Fibroblast of the aortic adventitia (primary cell): ENCODE data around the gene AOAH. TPM values are rescaled to one million over a fixed set of nuclear protein-coding genes. Genes with fewer than 3 reads are reported as not detected.

Experiments
- DNase-seq: peaks from one replicate; pipeline ENCODE4 v3.0.0-alpha.2; 2010; ENCODE audit warnings: low read depth
- H3K4me3 ChIP-seq: 2 replicates; pipeline ENCODE4 v1.5.1; 2011; ENCODE audit warnings: low read depth, mild to moderate bottlenecking, control low read depth, low read length, moderate library complexity
- total RNA-seq: library from RNA; depleted of rRNA; stranded (reverse); fragments of >200 nt; gene quantifications from 2 replicates; pipeline ENCODE4 v1.2.3, GENCODE V29; 2012; ENCODE audit warnings: low replicate concordance
- TF ChIP-seq, protein P1 (sequence below): IDR thresholded peaks from 2 replicates; pipeline ENCODE4 v1.5.1; 2011; ENCODE audit warnings: mild to moderate bottlenecking, low read length, control low read depth, inconsistent platforms; ENCODE audit not compliant: insufficient read depth

Gene AOAH
- total RNA-seq, 1 donor: not detected

DNA sequence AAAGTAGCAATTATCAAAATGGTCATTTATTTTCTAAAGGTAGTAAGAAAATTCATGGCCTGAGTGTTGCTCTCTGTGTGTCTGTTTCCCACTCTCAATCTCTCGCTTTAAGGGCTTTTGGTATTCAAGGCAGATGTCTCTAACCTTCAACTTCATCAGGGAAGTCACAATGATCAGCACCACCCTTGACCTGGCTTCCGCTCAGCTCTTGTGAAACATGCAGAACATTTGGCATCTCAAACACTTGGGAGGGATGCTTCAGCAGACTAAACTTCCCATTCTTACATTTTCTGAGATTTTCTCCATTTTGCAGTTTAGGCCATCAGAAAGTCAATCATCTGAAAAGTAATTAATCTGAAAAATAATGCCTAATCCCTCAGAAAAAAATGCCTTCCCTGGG, 129.8 kb downstream of the AOAH start:
- no peak for DNase-seq
- no peak overlapping the region for H3K4me3 ChIP-seq
- TF ChIP-seq, protein P1, sequence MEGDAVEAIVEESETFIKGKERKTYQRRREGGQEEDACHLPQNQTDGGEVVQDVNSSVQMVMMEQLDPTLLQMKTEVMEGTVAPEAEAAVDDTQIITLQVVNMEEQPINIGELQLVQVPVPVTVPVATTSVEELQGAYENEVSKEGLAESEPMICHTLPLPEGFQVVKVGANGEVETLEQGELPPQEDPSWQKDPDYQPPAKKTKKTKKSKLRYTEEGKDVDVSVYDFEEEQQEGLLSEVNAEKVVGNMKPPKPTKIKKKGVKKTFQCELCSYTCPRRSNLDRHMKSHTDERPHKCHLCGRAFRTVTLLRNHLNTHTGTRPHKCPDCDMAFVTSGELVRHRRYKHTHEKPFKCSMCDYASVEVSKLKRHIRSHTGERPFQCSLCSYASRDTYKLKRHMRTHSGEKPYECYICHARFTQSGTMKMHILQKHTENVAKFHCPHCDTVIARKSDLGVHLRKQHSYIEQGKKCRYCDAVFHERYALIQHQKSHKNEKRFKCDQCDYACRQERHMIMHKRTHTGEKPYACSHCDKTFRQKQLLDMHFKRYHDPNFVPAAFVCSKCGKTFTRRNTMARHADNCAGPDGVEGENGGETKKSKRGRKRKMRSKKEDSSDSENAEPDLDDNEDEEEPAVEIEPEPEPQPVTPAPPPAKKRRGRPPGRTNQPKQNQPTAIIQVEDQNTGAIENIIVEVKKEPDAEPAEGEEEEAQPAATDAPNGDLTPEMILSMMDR: no peak

DNA sequence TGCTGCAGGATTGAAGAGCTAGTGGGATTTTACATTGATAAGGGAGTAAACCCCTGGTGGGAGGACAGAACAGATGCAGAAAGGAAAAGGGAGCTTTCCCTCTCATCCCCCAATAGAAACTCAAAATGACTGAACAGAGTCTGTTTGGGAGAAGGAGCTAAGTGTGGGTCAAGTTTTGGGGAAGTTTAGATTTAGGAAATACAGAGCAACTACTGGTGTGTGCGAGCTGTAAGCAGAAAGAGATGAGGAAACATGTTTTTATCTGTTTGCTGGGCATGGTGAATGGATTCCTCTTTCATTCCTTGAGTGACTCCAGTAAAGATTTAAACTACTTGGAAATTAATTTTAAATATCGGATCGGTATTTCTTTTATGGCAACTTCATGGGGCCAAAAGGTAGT, 132.7 kb downstream of the AOAH start:
- no peak for DNase-seq
- TF ChIP-seq, protein P1: no peak
- no peak overlapping the region for H3K4me3 ChIP-seq

DNA sequence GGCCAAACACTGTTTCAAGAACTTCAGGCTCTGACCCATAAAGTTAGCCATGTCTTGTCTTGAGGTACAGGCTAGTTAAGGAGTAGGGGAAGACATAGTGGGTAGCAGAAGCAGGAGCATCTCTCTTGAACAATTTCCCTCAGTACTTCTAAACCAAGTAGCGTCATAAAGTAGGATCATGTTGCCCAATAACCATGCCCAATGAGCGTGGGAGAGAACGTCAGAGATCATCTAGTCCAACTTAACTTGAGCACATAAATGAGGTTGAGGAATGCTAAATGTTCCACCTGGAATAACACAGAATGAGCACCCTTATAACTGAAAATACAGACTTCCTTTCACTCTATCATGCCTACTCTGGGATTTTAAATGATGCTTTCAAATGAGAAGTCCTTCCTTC, 134.9 kb downstream of the AOAH start:
- TF ChIP-seq, protein P1: no peak
- DNase-seq: no peak
- H3K4me3 ChIP-seq: no peak overlapping the region

DNA sequence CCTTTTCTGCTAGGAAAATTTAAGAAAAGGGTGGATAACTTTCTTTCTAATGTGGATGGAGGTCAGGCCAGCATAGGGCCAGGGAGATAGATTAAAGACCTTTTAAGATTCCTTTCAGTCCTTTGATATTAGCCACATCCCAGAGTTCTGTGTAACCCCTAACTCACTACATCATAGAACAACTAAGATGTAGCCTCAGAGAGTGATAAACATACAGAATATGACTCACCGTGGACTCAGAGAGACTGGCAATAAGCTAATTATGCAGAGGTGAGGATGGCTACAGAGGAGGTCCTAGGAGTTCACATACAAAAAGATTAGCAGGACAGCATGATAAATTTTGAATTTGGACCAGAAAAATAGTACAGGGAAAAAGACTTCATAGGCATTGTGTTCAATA, 141.0 kb downstream of the AOAH start:
- H3K4me3 ChIP-seq: no peak overlapping the region

DNA sequence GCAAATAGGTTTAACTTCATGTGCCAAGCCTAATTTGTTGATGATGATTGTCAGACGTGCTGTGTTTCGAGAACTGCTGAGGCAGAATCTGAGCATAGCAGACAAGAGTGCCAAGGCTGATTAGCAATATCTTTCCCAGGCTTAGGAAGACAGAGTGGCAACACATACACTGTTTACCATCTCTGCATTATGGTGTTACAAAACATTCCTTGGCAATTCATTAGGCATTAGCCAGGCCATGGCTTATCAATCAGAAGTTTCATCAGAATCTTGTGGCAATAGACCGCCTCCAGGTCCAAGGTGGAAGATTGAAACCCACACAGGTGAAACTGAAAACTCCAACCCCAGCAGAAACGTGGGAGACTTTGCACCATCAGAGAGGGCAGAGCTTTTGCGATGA, 148.5 kb downstream of the AOAH start:
- no peak for DNase-seq
- TF ChIP-seq, protein P1: no peak
- no peak overlapping the region for H3K4me3 ChIP-seq

More for the DNA sequence above, 141.0 kb downstream of the AOAH start:
- peak; percentile 32 for DNase-seq
- TF ChIP-seq, protein P1: no peak

DNA sequence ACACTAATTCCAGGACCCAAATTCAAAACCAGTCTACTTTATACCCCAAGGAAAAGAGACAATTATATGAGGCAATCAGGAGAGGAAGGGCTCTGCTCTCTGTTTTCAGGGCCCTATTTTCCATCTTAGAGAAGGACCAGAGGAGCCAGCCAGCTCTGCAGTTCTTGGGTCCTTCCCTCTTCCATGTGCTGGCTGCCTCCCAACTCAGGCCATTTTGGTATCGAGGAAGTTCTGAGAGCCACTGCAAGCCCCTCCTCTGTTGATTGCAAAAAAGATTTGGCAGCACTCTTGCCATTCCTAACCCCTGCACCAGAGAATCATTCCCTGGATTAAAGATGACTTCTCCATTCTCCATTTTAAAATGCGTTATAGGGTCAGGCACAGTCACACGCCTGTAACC, 151.2 kb downstream of the AOAH start:
- no peak for DNase-seq
- H3K4me3 ChIP-seq: no peak overlapping the region
- TF ChIP-seq, protein P1: no peak

DNA sequence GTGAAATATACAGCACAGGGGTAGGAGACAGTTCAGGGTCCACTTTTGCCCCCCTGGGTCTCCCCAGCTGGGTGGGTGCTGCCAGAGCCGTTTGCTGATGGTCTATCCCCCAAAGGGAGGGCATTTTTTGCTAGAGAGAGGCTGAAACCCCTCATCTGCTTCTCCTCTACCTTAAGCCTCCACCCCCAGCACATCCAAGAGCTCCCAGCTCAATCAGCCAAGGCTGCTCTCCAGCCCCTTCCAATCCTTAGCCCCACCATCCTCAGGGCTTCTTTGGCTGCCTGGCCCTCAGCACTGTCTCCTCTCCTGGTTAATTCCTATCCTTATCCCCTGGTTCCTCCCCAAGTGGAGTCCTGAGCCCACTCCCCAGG, 153.1 kb downstream of the AOAH start:
- DNase-seq: no peak
- H3K4me3 ChIP-seq: no peak overlapping the region
- TF ChIP-seq, protein P1: no peak
